HG02798 (cell line): ENCODE data around the gene LCA5L.
"Not testable (repeated sequence)": the region's sequence is repeated elsewhere in the genome, so short reads cannot be mapped to it uniquely, and the experiment has no call there.

Experiments used
- ATAC-seq: cut with Tn5 transposase; IDR thresholded peaks from one replicate; pipeline ENCODE4 v1.9.1; 2021; ENCODE audit warnings: mild to moderate bottlenecking; ENCODE audit not compliant: unreplicated experiment, poor library complexity

LCA5L gene

GRCh38 chr21:39452207-39452969, 6.8 kb upstream of the LCA5L start:
- no peak for ATAC-seq

- no peak for ATAC-seq
Observed at GRCh38 chr21:39451332-39452206, 6.0 kb upstream of the LCA5L start, which contains the start of gene SH3BGR. TSS of gene SH3BGR (plus strand) at chr21:39451970. CDS start at chr21:39452097, 127 bp downstream.

- ATAC-seq: no peak
Observed at GRCh38 chr21:39447264-39447663, 1.7 kb upstream of the LCA5L start.

GRCh38 chr21:39444421-39445180, 977 bp downstream of the LCA5L start:
- ATAC-seq: no peak

- peak; percentile 26 for ATAC-seq
Observed at GRCh38 chr21:39441502-39442475, 3.8 kb downstream of the LCA5L start.

- no peak for ATAC-seq
Observed at GRCh38 chr21:39439232-39439631, 6.3 kb downstream of the LCA5L start.

- ATAC-seq: no peak
Observed at GRCh38 chr21:39434950-39435349, 10.6 kb downstream of the LCA5L start.

- no peak for ATAC-seq
Observed at GRCh38 chr21:39430954-39431353, 14.6 kb downstream of the LCA5L start.

GRCh38 chr21:39430457-39430856, 15.1 kb downstream of the LCA5L start:
- no peak for ATAC-seq

- no peak for ATAC-seq
Observed at GRCh38 chr21:39430016-39430415, 15.6 kb downstream of the LCA5L start.

- no peak for ATAC-seq
Observed at GRCh38 chr21:39429445-39429844, 16.1 kb downstream of the LCA5L start.

GRCh38 chr21:39422527-39423241, 22.9 kb downstream of the LCA5L start:
- ATAC-seq: no peak

GRCh38 chr21:39419204-39419603, 26.4 kb downstream of the LCA5L start:
- not testable (repeated sequence) for ATAC-seq

GRCh38 chr21:39406065-39406464, 39.5 kb downstream of the LCA5L start:
- no peak for ATAC-seq

- no peak for ATAC-seq
Observed at GRCh38 chr21:39400173-39400572, 45.4 kb downstream of the LCA5L start.

GRCh38 chr21:39397646-39398385, 47.8 kb downstream of the LCA5L start:
- no peak for ATAC-seq

- ATAC-seq: no peak
Observed at GRCh38 chr21:39392981-39393380, 52.6 kb downstream of the LCA5L start.

GRCh38 chr21:39390212-39390765, 55.3 kb downstream of the LCA5L start:
- no peak for ATAC-seq
